DND-41 (cell line): ENCODE measurements around the gene SLC36A4.

Experiments used
- CTCF ChIP-seq: IDR thresholded peaks from 2 replicates; pipeline ENCODE4 v1.5.1; 2012; ENCODE audit warnings: borderline replicate concordance, low read length, moderate library complexity, mild to moderate bottlenecking; ENCODE audit not compliant: poor library complexity, severe bottlenecking; ENCODE audit errors: extremely low read depth
- EZH2 ChIP-seq: IDR thresholded peaks from 3 replicates; pipeline ENCODE4 v1.6.1; 2012; ENCODE audit warnings: borderline replicate concordance, low read depth, mild to moderate bottlenecking, moderate library complexity, low read length, inconsistent platforms; ENCODE audit not compliant: severe bottlenecking

- no peak for TF ChIP-seq CTCF
- TF ChIP-seq EZH2, result no peak
Observed at GRCh38 chr11:93133488-93134109, 64.2 kb downstream of the SLC36A4 start.
